ENCODE data around the gene CLEC2B.
"Not testable (repeated sequence)": the region's sequence is repeated elsewhere in the genome, so short reads cannot be mapped to it uniquely, and the experiment has no call there.

Gene CLEC2B

DNA sequence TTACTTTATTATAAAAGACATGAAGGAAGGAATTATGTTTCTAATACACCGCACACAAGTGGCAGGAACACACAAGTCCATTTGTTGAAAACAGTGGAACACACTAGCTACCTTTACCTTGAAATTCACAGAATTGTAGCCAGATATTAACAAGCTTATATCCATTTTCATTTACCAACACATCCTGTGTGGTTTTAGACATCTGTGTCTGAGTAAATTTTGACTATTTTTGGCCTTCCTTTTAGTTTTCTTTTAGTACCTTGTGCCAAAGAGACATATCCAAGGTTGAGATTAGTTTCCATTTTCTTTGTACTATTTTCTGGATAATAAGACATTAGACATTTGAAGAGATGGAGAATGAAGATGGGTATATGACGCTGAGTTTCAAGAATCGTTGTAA is 12.1 kb upstream of the CLEC2B start, which contains the start of gene KLRF2:
TSS of gene KLRF2 (plus strand) at position 244 of the 400 bp plus-strand sequence. CDS start at position 351, 107 bp downstream.
- Histone ChIP-seq H3K4me1 (ENCODE audit: insufficient read depth, low read length, severe bottlenecking) (no peaks in the 10 kb centered on the region), H3K4me3 (ENCODE audit: low read depth, low read length, poor library complexity, severe bottlenecking) (no peak within 1 kb of the TSS), H3K27me3 (ENCODE audit: insufficient read depth, low read length) (no peaks in the 10 kb centered on the region), H4K20me1 (ENCODE audit: insufficient read depth, low read length) (no peaks in the 10 kb centered on the region), H3K79me2 (ENCODE audit: insufficient read depth, low read length) (no peaks in the 10 kb centered on the region), H3K4me2 (ENCODE audit: low read length) (no peak within 1 kb of the TSS), H3K9ac (ENCODE audit: low read length) (no peak within 1 kb of the TSS), H3K36me3 (ENCODE audit: insufficient read depth, low read length) (no peaks in the 10 kb centered on the region), H3F3A (ENCODE audit: insufficient read depth, low read length) (no peaks in the 10 kb centered on the region), H3K9me2 (ENCODE audit: low read depth, low read length) (no peaks in the 10 kb centered on the region), H3K9me3 (ENCODE audit: low read length) (no peaks in the 10 kb centered on the region), H3K27ac (ENCODE audit: low read depth, low read length, poor library complexity, severe bottlenecking) (no peak within 1 kb of the TSS), H2AFZ (ENCODE audit: low read length) (no peak within 1 kb of the TSS)
- TF ChIP-seq, protein P1, sequence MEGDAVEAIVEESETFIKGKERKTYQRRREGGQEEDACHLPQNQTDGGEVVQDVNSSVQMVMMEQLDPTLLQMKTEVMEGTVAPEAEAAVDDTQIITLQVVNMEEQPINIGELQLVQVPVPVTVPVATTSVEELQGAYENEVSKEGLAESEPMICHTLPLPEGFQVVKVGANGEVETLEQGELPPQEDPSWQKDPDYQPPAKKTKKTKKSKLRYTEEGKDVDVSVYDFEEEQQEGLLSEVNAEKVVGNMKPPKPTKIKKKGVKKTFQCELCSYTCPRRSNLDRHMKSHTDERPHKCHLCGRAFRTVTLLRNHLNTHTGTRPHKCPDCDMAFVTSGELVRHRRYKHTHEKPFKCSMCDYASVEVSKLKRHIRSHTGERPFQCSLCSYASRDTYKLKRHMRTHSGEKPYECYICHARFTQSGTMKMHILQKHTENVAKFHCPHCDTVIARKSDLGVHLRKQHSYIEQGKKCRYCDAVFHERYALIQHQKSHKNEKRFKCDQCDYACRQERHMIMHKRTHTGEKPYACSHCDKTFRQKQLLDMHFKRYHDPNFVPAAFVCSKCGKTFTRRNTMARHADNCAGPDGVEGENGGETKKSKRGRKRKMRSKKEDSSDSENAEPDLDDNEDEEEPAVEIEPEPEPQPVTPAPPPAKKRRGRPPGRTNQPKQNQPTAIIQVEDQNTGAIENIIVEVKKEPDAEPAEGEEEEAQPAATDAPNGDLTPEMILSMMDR (IDR thresholded peaks at IDR 0.05; ENCODE audit: low read length) = no peak
- no peak for TF ChIP-seq EZH2 (IDR thresholded peaks at IDR 0.05; ENCODE audit: borderline replicate concordance, low read length)

DNA sequence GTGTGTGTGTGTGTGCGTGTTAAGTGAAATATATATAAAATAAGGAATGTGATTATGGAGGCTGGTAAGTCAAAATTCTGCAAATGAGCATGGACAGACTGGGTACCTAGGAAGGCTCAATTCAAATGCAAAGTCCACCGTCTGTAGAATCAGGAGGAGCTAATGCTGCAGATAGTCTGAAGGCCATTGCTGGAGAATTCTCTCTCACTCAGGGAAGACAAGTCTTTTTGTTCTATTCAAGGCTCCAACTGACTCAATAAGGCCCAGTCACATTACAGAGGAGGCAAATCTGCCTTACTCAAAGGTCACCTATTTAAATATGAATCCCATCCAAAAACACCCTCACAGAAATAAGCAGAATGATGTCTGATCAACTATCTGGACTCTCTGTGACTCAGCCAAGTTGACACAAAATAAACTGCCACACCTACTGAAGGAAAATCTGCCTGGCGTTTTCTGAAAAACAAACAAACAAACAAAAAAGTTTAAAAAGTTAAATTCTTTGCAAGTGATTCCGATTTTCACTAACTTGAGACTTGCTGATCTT is 11.5 kb upstream of the CLEC2B start:
- TF ChIP-seq, protein P1 (IDR thresholded peaks at IDR 0.05; ENCODE audit: low read length) = no peak
- no peak for TF ChIP-seq EZH2 (IDR thresholded peaks at IDR 0.05; ENCODE audit: borderline replicate concordance, low read length)
- no peak overlapping the region for H3K27ac ChIP-seq (ENCODE audit: low read depth, low read length, poor library complexity, severe bottlenecking)
- H3K27me3 ChIP-seq (ENCODE audit: insufficient read depth, low read length) = no peaks in the 10 kb centered on the region
- no peaks in the 10 kb centered on the region for H3K9me2 ChIP-seq (ENCODE audit: low read depth, low read length)
- no peak overlapping the region for H3K4me2 ChIP-seq (ENCODE audit: low read length)
- H3K9me3 ChIP-seq (ENCODE audit: low read length) = no peaks in the 10 kb centered on the region
- H2AFZ ChIP-seq (ENCODE audit: low read length) = no peak overlapping the region
- no peaks in the 10 kb centered on the region for H3K79me2 ChIP-seq (ENCODE audit: insufficient read depth, low read length)
- H3F3A ChIP-seq (ENCODE audit: insufficient read depth, low read length) = no peaks in the 10 kb centered on the region
- H3K4me3 ChIP-seq (ENCODE audit: low read depth, low read length, poor library complexity, severe bottlenecking) = no peak overlapping the region
- H3K9ac ChIP-seq (ENCODE audit: low read length) = no peak overlapping the region
- H3K4me1 ChIP-seq (ENCODE audit: insufficient read depth, low read length, severe bottlenecking) = no peaks in the 10 kb centered on the region
- H3K36me3 ChIP-seq (ENCODE audit: insufficient read depth, low read length) = no peaks in the 10 kb centered on the region
- H4K20me1 ChIP-seq (ENCODE audit: insufficient read depth, low read length) = no peaks in the 10 kb centered on the region

DNA sequence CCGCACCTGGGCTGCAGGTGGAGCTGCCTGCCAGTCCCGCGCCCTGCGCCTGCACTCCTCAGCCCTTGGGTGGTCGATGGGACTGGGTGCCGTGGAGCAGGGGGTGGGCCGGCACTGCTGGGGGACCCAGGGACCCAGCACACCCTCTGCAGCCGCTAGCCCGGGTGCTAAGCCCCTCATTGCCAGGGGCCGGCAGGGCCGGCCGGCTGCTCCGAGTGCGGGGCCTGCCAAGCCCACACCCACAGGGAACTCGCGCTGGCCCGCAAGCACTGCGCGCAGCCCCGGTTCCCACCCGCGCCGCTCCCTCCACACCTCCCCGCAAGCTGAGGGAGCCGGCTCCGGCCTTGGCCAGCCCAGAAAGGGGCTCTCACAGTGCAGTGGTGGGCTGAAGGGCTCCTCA is 7.0 kb upstream of the CLEC2B start:
- H3K9me2 ChIP-seq (ENCODE audit: low read depth, low read length); H3K27me3 ChIP-seq (ENCODE audit: insufficient read depth, low read length); H2AFZ ChIP-seq (ENCODE audit: low read length); H3F3A ChIP-seq (ENCODE audit: insufficient read depth, low read length); H3K27ac ChIP-seq (ENCODE audit: low read depth, low read length, poor library complexity, severe bottlenecking); H3K4me2 ChIP-seq (ENCODE audit: low read length); H3K9ac ChIP-seq (ENCODE audit: low read length); H3K4me3 ChIP-seq (ENCODE audit: low read depth, low read length, poor library complexity, severe bottlenecking); H3K4me1 ChIP-seq (ENCODE audit: insufficient read depth, low read length, severe bottlenecking); H3K79me2 ChIP-seq (ENCODE audit: insufficient read depth, low read length); H3K36me3 ChIP-seq (ENCODE audit: insufficient read depth, low read length); H3K9me3 ChIP-seq (ENCODE audit: low read length); H4K20me1 ChIP-seq (ENCODE audit: insufficient read depth, low read length): not testable (repeated sequence)

DNA sequence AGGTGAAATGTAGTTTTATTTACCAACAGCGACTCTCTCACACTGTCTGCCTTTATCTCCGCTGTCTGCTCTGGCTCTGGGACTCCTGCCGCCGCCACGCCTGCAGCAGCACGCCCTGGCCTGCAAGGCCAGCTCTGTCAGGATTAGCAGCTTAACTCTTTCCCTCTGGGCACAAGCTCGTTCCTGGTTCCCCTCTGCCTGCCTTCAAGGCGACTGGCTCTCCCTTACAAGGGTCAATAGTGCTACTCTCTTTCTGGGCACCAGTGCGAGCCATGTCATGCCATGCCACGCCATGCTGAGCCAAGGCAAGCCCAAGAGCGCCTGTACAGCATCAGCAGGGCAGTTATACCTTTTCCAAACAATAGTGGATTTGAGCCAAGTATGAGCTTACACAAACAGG is 3.6 kb upstream of the CLEC2B start:
- no peaks in the 10 kb centered on the region for H3F3A ChIP-seq (ENCODE audit: insufficient read depth, low read length)
- no peak overlapping the region for H2AFZ ChIP-seq (ENCODE audit: low read length)
- TF ChIP-seq, protein P1 (IDR thresholded peaks at IDR 0.05; ENCODE audit: low read length) = no peak
- TF ChIP-seq EZH2 (IDR thresholded peaks at IDR 0.05; ENCODE audit: borderline replicate concordance, low read length) = no peak
- H3K4me3 ChIP-seq (ENCODE audit: low read depth, low read length, poor library complexity, severe bottlenecking) = no peak overlapping the region
- no peaks in the 10 kb centered on the region for H3K27me3 ChIP-seq (ENCODE audit: insufficient read depth, low read length)
- H3K36me3 ChIP-seq (ENCODE audit: insufficient read depth, low read length) = no peaks in the 10 kb centered on the region
- no peaks in the 10 kb centered on the region for H3K79me2 ChIP-seq (ENCODE audit: insufficient read depth, low read length)
- no peaks in the 10 kb centered on the region for H3K9me3 ChIP-seq (ENCODE audit: low read length)
- no peak overlapping the region for H3K27ac ChIP-seq (ENCODE audit: low read depth, low read length, poor library complexity, severe bottlenecking)
- no peak overlapping the region for H3K9ac ChIP-seq (ENCODE audit: low read length)
- H3K4me2 ChIP-seq (ENCODE audit: low read length) = no peak overlapping the region
- H4K20me1 ChIP-seq (ENCODE audit: insufficient read depth, low read length) = no peaks in the 10 kb centered on the region
- H3K4me1 ChIP-seq (ENCODE audit: insufficient read depth, low read length, severe bottlenecking) = peaks cover 23% of the 10 kb centered on the region
- H3K9me2 ChIP-seq (ENCODE audit: low read depth, low read length) = no peaks in the 10 kb centered on the region

All from OCI-LY1 (cell line).